ENCODE measurements around the gene ARHGAP36.

Gene ARHGAP36

DNA sequence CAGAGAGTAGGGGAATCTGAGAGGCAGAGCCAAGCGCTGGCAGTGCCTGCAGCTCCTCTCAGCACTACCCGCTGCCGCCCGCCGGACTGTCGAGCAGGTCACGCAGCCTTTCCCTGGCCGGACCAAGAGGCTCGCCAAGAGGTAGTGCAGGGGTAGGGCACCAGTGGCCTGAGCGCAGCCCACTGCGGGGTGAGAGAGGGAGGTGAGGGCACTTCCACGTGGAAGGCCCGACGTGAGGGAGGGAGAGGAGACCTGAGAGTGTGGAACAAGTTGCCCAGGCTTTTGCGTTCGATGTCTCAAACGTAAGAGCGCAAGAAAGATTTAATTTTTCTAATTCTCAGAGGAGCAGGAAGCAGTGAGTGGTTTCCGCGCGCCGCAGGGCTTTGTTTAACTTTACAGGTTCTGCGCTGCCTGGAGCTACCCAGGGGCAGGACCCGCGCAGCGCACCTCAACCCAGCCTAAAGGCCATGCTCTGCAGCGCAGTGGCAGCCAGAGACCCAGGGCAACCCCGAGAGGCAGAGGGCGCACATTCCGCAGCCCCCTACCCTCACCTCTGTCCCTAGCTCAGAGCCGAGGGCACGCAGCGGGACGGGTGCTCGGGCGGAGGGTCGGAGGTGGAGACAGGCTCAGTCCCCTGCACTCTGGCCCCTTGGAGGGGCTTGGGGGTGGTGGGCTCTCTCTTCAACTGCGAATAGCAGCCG is 14.9 kb downstream of the ARHGAP36 start:
- no peak for DNase-seq

DNA sequence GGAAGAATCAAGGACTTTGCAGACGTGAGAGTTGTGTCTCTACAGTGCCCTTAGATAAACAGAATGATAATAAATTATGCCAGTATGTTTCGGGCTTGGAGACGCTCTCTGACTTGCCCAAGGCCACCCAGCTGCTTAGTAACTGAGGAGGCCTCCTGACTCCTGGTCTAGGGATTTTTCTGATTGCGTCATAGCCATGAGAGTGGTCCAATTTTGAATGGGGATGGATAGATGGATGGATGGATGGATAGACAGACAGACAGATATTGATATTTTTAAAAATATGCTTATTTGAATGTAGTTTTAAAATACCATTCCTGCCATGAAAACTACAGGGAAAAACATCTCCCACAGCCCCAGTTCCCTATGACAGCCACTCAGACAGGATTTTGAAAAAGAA is 15.5 kb downstream of the ARHGAP36 start:
- DNase-seq = no peak

DNA sequence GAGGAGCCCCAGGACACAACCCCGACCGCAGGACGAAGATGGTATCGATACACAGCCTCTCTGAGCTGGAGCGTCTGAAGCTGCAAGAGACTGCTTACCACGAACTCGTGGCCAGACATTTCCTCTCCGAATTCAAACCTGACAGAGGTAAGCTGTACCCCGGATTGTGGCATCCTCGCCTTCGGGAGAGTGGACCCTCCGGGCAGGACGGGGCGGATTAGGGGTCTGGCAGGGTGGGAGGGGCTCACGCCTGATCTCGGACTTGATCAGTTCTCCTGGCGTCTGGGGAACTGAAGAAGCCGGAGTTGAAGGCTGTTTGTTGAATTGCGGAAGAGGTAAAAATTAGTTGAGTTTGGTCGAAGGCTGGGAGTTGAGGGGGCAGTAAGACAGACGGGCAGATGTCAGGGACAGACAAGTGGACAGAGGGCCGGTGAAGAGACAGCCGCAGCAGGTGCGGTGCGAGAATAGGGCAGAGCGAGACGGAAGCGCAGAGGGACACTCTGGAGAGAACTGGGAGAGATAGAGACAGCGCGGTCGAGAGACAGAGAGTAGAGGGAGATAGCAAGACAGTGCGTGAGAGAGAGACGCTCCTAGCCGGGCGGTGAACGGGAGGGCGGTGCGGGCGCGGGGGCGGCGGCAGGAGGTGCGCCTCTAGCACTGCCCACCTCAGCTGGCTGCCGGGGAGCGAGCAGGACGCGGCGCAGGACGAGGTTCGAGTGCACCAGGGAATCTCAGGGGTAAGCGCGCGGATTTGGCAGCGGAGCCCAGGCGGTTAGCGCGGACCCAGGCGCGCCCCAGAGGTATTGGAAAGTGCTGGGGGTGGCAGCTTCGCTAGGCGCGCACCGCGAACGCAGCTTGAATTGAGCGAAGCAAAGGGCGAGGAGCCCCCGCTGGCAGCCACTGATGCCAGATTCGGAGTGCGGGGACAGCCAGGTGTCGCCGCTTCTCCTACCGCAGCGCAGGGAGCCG is 23.9 kb downstream of the ARHGAP36 start:
- DNase-seq = no peak

DNA sequence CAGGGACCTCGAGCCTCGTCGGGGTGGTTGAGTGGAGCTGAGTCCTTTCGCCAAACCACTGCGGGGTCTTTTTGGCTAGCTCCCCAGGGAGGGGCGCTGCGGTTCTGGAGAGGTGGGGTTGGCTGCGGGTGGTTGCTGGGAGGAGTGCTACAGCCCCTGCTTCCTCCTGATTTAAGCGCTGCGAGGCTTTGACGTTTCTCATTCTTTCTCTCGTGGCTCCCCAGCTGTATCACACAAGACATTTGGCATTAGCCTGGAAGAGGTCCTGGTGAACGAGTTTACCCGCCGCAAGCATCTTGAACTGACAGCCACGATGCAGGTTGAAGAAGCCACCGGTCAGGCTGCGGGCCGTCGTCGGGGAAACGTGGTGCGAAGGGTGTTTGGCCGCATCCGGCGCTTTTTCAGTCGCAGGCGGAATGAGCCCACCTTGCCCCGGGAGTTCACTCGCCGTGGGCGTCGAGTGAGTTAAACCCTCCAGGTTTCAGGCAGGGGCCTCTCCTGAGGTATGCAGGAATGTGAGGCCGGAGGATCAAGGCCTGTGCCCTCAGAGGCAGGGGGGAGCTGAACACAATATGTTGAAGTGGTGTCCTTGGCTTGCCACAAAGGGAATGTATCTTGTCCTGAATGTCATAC is 25.5 kb downstream of the ARHGAP36 start:
- DNase-seq = no peak

DNA sequence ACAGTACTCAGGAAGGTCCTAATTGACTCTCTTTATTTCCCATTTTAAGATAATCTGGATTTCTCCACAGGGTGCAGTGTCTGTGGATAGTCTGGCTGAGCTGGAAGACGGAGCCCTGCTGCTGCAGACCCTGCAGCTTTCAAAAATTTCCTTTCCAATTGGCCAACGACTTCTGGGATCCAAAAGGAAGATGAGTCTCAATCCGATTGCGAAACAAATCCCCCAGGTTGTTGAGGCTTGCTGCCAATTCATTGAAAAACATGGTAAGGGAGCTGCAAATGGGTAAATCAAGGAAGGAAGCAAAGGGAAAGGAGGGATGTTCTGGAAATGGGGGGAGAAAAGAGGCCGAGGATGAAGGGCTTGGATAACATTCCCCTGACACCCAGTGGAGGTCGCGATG is 26.0 kb downstream of the ARHGAP36 start:
- DNase-seq = no peak

DNA sequence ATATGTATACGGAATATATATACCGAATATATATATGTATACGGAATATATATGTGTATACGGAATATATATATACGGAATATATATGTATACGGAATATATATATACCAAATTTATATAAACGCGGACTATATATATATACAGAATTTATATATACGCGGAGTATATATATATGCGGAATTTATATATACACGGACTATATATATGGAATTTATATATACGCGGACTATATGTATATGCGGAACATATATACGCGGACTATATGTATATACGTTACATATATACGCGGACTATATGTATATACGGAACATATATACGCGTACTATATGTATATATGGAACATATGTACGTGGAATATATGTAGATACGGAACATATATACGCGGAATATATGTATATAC is 78.6 kb downstream of the ARHGAP36 start:
- no peak for DNase-seq

DNA sequence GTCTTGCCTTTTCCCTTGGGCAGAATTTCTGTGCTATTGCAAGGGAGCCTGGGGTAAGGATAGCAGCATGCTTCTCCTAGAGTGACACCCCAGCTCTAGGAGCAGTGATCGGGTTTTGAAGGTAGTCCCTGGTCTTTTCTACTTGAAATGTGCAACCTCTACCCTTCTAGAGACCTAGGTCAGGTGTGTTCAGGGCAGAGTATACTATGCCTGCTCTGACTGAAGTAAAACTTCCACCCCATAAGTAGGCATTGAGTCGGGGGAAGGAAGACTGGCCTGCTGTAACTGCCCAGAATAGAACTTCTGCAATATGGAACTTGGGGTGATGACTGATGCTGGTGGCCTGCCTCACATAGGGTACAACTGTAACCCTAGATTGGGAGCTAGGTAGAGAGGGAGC is 80.9 kb downstream of the ARHGAP36 start:
- no peak for DNase-seq
